ENCODE measurements around the gene MYOM1. TPM values are rescaled to one million over a fixed set of nuclear protein-coding genes. Genes with fewer than 3 reads are reported as not detected.

The MYOM1 gene
- total RNA-seq, 1 donor from 2014 or later = 120 TPM

- no peak for DNase-seq (ENCODE audit: low read depth)
These were observed 66.6 kb downstream of the MYOM1 start for GRCh38 chr18:3153107-3153704.

- DNase-seq (ENCODE audit: low read depth) = no peak
These were observed 67.5 kb downstream of the MYOM1 start for GRCh38 chr18:3152294-3152693.

- peak; percentile 37 for DNase-seq (ENCODE audit: low read depth)
These were observed 68.1 kb downstream of the MYOM1 start for GRCh38 chr18:3151399-3152264.

- DNase-seq (ENCODE audit: low read depth) = no peak
These were observed 69.1 kb downstream of the MYOM1 start for GRCh38 chr18:3150688-3151087.

GRCh38 chr18:3150274-3150673 is 69.5 kb downstream of the MYOM1 start:
- no peak for DNase-seq (ENCODE audit: low read depth)

- peak; percentile 11 for DNase-seq (ENCODE audit: low read depth)
These were observed 70.7 kb downstream of the MYOM1 start for GRCh38 chr18:3148930-3149535.

GRCh38 chr18:3147935-3148554 is 71.7 kb downstream of the MYOM1 start:
- no peak for DNase-seq (ENCODE audit: low read depth)

GRCh38 chr18:3140986-3141639 is 78.7 kb downstream of the MYOM1 start:
- no peak for DNase-seq (ENCODE audit: low read depth)

- no peak for DNase-seq (ENCODE audit: low read depth)
These were observed 79.4 kb downstream of the MYOM1 start for GRCh38 chr18:3140342-3140741.

GRCh38 chr18:3139406-3139805 is 80.4 kb downstream of the MYOM1 start:
- no peak for DNase-seq (ENCODE audit: low read depth)

GRCh38 chr18:3138274-3138975 is 81.3 kb downstream of the MYOM1 start:
- DNase-seq (ENCODE audit: low read depth) = no peak

GRCh38 chr18:3135536-3135935 is 84.2 kb downstream of the MYOM1 start:
- DNase-seq (ENCODE audit: low read depth) = no peak

- DNase-seq (ENCODE audit: low read depth) = no peak
These were observed 87.1 kb downstream of the MYOM1 start for GRCh38 chr18:3132700-3133099.

- no peak for DNase-seq (ENCODE audit: low read depth)
These were observed 89.4 kb downstream of the MYOM1 start for GRCh38 chr18:3130344-3130743.

GRCh38 chr18:3129053-3129864 is 90.5 kb downstream of the MYOM1 start:
- peak; percentile 80 for DNase-seq (ENCODE audit: low read depth)

- DNase-seq (ENCODE audit: low read depth) = no peak
These were observed 93.2 kb downstream of the MYOM1 start for GRCh38 chr18:3126457-3127097.

GRCh38 chr18:3124822-3125221 is 94.9 kb downstream of the MYOM1 start:
- no peak for DNase-seq (ENCODE audit: low read depth)

GRCh38 chr18:3122851-3123250 is 96.9 kb downstream of the MYOM1 start:
- no peak for DNase-seq (ENCODE audit: low read depth)

- DNase-seq (ENCODE audit: low read depth) = no peak
These were observed 98.5 kb downstream of the MYOM1 start for GRCh38 chr18:3121259-3121658.
